HEK293T (cell line): ENCODE data around the gene GPR143.

Experiments used
- BHLHE40 ChIP-seq: fragments of 450-650 bp; IDR thresholded peaks from 2 replicates; pipeline ENCODE4 v1.6.1; 2016; ENCODE audit warnings: mild to moderate bottlenecking, moderate library complexity, borderline replicate concordance
- FOXK2 ChIP-seq: fragments of 450-650 bp; IDR thresholded peaks from 2 replicates; pipeline ENCODE4 v1.6.1; 2016; ENCODE audit warnings: mild to moderate bottlenecking
- FOXM1 ChIP-seq: fragments of 450-650 bp; IDR thresholded peaks from 2 replicates; pipeline ENCODE4 v1.6.1; 2017; ENCODE audit warnings: mild to moderate bottlenecking, borderline replicate concordance
- SP1 ChIP-seq: fragments of 450-650 bp; IDR thresholded peaks from 2 replicates; pipeline ENCODE4 v1.6.1; 2017

GRCh38 chrX:9724711-9725110, 40.9 kb downstream of the GPR143 start:
- TF ChIP-seq FOXK2 (no peak), SP1 (no peak), BHLHE40 (no peak), FOXM1 (no peak)
